Stimulated activated CD4-positive, alpha-beta T cell treated with anti-CD3 and anti-CD28 coated beads, TNF-alpha, amount 100 ng/mL, for 48 hours (primary cell): Measurements from ENCODE around the gene HAUS3.
"Not testable (repeated sequence)": the region's sequence is repeated elsewhere in the genome, so short reads cannot be mapped to it uniquely, and the experiment has no call there.

Experiments
- DNase-seq, 3 donors: peaks; one replicate each; pipeline ENCODE4 v3.0.0-alpha.2; 2020; ENCODE audit warnings: low read depth in 3 of 3

The HAUS3 gene

DNA sequence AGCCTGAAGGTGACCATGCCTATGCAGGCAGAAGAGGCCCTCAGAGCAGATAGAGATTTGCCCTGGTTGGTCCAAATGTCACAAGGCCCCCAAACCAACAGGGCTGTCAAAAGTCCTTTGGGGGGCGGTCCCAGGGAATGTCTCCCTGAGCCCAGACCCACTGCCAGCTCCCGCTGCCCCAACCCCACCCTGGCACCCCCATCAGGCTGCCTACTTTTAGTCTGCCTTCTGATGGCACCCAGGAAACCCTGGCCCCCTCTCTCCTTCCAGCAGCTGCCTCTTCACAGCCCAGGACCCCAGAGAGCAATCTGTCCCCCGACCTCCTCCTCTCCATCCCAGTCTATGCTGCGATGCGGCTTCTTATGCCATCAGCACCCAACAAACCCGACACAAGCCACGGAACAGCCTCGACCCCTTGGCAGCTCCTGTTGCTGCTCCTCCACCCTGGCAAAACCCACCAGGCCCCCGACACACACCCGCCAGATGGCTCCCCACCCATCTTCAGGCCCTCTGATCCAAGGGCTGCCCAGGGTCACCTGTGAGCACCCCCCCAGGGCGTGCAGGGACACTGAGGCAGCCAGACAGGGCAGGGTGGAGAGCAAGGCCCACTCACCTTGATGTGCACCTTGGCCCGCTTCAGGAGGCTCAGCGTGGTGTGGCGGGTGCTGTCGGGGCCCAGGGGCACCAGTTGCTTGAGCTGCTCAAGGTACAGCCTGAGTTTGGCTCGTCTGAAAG lies 10.0 kb upstream of the HAUS3 start:
- DNase-seq, result no peak

DNA sequence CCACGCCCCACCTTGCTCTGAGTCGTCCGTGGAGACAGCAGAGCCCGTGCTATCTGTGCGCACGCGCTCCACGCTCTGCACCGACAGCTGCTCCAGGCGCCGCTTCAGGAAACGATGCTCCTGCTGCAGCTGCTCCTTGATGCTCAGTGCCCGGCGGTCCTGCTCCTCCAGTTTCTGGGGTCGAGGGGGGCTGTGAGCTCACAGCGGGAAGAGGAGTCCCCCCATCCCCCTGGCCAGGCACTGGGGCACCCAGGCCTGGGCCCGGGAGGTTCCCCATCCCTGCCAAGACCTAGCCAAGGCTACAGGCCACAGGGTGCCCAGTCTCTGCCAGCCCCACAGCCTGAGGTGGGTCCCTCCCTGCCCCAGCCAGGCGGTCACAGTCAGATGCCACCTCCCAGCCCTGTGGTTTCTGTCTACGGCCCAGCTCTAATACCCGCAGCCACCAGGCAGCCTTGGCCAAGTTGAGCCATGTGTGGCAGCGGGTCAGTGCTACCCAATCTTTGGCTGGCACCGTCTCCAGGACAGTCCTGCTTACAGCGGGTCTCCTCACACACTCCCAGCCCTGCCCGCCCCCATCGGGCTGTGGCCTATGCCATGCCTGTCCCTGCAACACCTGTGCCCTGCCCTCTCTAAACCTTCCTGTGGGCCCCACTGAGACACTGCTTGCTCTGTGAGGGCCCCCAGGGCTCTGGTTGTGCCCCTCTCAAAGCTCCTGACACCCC lies 9.3 kb upstream of the HAUS3 start:
- no peak for DNase-seq

GRCh38 chr4:2250357-2251072 lies 8.6 kb upstream of the HAUS3 start:
- DNase-seq, result no peak

DNA sequence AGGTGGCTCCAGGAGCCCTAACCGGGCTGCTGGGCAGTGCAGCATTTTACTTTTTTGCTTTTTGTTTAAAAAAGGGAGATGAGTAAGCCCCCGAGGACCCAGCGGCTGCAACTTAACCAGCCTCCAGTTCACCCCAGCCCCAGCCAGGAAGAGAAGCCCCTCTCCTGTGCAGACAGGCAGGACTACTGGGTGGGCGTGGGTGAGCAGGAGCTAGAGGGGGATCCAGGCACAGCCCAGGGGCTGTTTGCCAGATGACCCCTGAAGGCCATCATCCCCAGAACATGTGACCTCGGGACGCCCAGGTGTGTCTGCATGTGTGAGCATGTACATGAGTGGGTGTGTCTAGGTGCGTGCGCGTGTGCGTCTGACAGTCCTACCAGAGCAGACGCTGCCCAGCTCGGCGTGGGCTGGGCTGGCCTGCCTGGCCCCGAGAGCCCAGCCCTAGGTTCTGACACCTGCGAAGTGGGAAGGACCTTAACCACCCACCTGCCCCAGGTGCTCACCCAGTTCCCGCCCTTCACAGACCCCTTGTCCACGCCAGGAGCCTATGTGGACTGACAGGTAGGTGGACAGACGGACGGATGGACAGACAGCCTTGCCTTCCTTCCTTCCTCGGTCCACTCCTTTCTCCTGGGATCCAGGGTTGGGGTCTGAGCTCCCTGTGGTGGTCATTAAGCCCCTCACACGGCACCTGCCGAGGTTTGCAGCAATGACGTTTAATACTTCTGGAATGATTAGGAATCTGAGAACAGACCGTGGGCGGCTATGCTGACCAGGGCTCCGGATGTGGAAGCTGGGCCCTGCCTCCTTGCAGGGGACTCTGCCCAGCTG lies 7.8 kb upstream of the HAUS3 start:
- no peak for DNase-seq

DNA sequence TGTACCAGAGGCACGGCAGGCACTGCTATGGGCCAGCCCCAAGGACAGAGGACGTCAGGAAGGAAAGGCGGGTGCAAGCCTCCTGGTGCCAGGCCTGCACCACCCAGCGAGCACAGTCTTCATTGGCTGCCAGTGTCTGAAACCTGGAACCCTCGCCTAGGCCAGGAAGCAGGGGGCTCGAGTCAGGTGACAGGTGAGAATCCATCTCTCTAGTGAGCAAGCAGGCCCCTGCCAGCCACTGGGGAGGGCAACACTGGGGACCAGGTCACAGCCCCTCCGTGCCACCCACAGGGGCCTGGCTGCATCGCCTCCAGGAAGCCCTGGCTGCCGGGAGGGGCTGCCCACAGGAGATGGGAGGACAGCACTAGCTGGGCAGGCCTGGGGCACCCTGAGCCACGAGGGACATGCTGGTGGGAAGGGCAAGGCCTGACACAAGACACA lies 6.9 kb upstream of the HAUS3 start:
- no peak for DNase-seq

- no peak for DNase-seq
Measured at GRCh38 chr4:2248044-2248780, 6.3 kb upstream of the HAUS3 start.

GRCh38 chr4:2247128-2248043 lies 5.5 kb upstream of the HAUS3 start:
- DNase-seq, result no peak

DNA sequence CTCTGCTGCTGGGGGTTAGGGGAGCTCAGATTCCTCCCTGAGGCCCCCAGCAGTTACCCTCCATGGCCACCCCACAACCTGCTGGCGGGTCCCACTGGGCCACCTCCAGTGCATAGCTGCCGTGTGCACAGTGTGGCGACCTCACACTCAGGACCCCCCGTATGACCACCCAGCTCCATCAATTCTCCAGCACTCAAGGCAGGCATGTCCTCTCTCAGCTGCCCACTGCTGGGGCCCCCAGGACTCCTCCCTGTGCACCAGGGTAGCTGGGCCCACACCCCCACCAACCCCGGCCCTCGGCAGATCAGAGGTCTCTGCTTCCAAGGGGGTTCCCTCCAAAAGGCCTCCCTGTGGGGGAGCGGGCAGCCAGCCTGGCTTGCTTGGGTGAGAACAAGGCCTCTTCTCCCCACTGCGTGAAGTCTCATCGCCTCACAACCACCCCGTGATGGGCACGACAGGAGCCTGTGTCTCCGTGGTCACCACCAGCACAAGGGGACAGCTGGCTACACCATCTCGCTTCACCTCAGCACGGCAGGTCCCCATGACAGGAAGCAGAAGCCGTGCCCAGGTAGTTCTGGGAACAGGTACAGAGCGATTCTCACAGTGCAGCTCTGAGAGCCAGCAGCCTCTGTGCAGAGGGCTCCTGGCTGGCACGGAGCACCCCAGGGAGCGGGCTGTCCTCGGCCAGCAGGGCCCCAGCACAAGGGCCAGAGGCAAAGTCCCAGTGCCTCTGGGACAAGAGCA lies 4.6 kb upstream of the HAUS3 start:
- no peak for DNase-seq

DNA sequence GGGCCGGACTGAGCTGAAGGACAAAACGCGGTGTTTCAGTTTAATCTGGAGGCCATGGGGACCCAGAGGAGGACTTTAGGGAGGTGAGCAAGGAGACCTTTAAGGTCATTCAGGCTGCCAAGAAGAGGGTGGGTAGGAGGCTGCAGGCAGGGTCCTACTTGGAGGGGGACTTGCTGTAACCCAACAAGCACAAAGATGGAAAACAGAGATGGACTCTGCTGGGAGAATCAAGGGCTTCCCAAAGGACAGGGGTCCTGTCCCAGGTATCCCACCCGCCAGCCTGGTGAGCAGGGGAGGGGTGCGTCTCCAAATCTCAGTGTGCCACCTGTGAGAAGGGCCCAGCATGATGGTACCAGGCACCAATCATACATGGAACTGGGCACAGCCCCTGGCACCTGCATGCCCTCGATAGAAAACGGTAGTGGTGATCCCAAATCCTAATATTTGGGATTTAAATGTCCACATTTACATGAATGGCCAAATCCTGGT lies 3.9 kb upstream of the HAUS3 start:
- DNase-seq, result no peak

DNA sequence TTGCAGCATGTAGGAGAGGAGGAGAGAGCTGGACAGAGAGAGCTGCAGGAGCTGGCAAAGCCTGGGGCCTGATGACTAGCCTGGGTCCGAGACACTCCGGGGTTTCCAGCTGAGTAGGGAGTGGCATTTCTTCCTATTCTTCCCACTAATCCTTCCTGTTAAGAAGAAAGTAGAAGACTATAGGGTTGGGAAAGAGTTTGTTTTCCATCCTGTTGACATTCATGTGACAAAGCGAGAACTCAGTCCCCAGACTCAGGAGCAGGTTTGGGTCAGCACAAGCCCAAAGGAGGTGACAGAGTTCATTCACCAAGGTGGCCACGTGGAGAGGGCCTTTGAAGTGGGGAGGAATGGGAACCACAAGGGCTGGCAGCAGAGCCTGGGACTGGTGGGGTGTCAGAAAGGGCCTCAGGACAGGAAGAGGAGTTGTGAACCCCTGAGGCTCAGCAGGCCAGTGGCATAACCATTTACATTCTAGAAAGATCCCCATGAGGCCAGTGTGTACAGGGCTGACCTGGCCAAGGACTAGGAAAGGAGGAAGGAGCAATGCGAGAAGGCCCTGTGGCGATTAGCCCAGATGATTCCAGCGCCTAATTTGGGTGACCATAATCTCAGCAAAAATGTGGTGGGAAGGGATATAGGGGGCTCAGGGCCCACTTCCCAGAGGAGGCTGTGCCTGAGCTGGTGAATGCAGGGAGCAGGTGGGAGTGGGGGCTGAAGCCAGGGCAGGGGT lies 3.3 kb upstream of the HAUS3 start:
- DNase-seq, result no peak

- no peak for DNase-seq
Measured at GRCh38 chr4:2243681-2244380, 1.9 kb upstream of the HAUS3 start.

DNA sequence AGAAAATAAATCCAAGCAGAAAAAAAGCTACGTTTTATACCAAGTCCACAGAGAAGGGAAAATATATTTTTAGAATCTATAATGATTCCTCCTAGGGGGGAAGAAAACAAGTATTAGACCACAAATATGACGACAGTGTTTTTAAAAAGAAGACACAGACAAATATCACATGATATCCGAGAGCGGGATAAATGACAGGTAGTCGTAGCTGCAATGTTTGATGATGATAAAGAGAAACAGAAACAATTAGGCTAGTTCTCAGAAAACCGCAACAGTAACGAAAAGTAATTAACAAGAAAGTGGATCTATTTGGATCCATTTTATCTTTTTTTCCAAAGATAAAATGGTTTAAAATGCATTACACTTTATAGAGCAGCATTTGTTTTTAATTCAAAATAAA lies 918 bp downstream of the HAUS3 start:
- DNase-seq, result no peak

GRCh38 chr4:2236944-2237666 lies 4.8 kb downstream of the HAUS3 start:
- no peak for DNase-seq

DNA sequence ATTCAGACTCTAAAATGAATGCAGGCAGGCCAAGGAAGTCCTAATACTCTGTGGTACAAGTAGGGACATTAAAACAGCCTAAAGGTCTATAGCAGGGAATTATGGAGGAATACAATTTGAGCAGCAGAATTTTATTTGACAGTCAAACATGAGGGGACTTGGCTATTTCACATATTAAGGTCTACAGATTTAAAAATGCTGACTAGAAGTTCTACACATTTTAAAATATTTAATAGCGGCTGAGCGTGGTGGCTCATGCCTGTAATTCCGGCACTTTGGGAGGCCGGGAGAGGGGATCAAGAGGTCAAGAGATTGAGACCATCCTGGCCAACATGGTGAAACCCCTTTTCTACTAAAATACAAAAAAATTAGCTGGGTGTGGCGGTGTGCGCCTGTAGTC lies 10.8 kb downstream of the HAUS3 start:
- DNase-seq, result no peak

GRCh38 chr4:2226261-2226660 lies 15.7 kb downstream of the HAUS3 start:
- no peak for DNase-seq

GRCh38 chr4:2222838-2223237 lies 19.1 kb downstream of the HAUS3 start:
- no peak for DNase-seq

- DNase-seq, result not testable (repeated sequence)
Measured at GRCh38 chr4:2221378-2221777, 20.5 kb downstream of the HAUS3 start.
